PC-3 (cell line): ENCODE measurements around the gene SLC15A3. TPM values are rescaled to one million over a fixed set of nuclear protein-coding genes. Genes with fewer than 3 reads are reported as not detected.

ENCODE experiments used
- ATAC-seq: fragments of 200-7000 bp; cut with Tn5 transposase; 2 replicates; pipeline ENCODE4 v1.9.1; 2020; ENCODE audit warnings: mild to moderate bottlenecking, moderate library complexity
- BruUV-seq: library from RNA; stranded (reverse); fragments of 400-500 nt; replicated peaks from 2 replicates; lab custom pipeline; 2021; lab: Mats Ljungman, UMichigan
- CTCF ChIA-PET: fragments of 300-600 bp; sonication (Branson Sonifier 250); formaldehyde crosslinking; loops from one replicate; lab custom pipeline; 2022; ENCODE audit warnings: antibody characterized with exemption; lab: Charles Lee
- POLR2A ChIA-PET: fragments of 300-600 bp; sonication (Branson Sonifier 250); formaldehyde crosslinking; loops from one replicate; lab custom pipeline; 2022; ENCODE audit warnings: antibody characterized with exemption; ENCODE audit not compliant: unreplicated experiment; lab: Charles Lee
- DNase-seq: peaks from one replicate; pipeline ENCODE4 v3.0.0-alpha.2; 2015
- H2AFZ ChIP-seq: fragments of 300-600 bp; sonication (generic); 2 replicates; pipeline ENCODE4 v1.6.0; 2016; ENCODE audit warnings: antibody characterized with exemption, low read length
- H3F3A ChIP-seq: fragments of 300-600 bp; sonication (generic); one replicate; pipeline ENCODE4 v1.6.0; 2017; ENCODE audit warnings: antibody characterized with exemption, low read length, control low read depth, mild to moderate bottlenecking; ENCODE audit not compliant: unreplicated experiment
- H3K27ac ChIP-seq: fragments of 300-600 bp; sonication (generic); 2 replicates; pipeline ENCODE4 v1.5.1; 2016; ENCODE audit warnings: mild to moderate bottlenecking, low read length
- H3K27me3 ChIP-seq: fragments of 300-600 bp; sonication (generic); 2 replicates; pipeline ENCODE4 v1.6.1; 2016; ENCODE audit warnings: low read length, mixed read lengths
- H3K36me3 ChIP-seq: fragments of 300-600 bp; sonication (generic); 2 replicates; pipeline ENCODE4 v1.6.1; 2016; ENCODE audit warnings: low read depth, mixed run types, low read length, mixed read lengths
- H3K4me1 ChIP-seq: fragments of 300-600 bp; sonication (generic); 2 replicates; pipeline ENCODE4 v1.5.1; 2016; ENCODE audit warnings: low read length; ENCODE audit not compliant: insufficient read depth
- H3K4me2 ChIP-seq: fragments of 300-600 bp; sonication (generic); 2 replicates; pipeline ENCODE4 v1.6.0; 2016; ENCODE audit warnings: low read length
- H3K4me3 ChIP-seq: fragments of 300-600 bp; sonication (generic); 2 replicates; pipeline ENCODE4 v1.5.1; 2016; ENCODE audit warnings: mild to moderate bottlenecking, low read length, mixed read lengths
- H3K79me2 ChIP-seq: fragments of 300-600 bp; sonication (generic); 2 replicates; pipeline ENCODE4 v1.6.1; 2017; ENCODE audit warnings: low read length, mixed read lengths
- H3K9ac ChIP-seq: fragments of 300-600 bp; sonication (generic); 2 replicates; pipeline ENCODE4 v1.6.0; 2016; ENCODE audit warnings: mild to moderate bottlenecking, low read length
- H3K9me2 ChIP-seq: fragments of 300-600 bp; sonication (generic); replicated peaks from 2 replicates; pipeline ENCODE4 v1.6.1; 2016; ENCODE audit warnings: mixed run types, low read length, mixed read lengths
- H3K9me3 ChIP-seq: fragments of 300-600 bp; sonication (generic); 2 replicates; pipeline ENCODE4 v1.6.1; 2016; ENCODE audit warnings: low read length, mixed read lengths
- H4K20me1 ChIP-seq: fragments of 300-600 bp; sonication (generic); 2 replicates; pipeline ENCODE4 v1.6.1; 2016; ENCODE audit warnings: low read length, mixed read lengths
- EZH2 ChIP-seq: fragments of 300-600 bp; sonication (generic); IDR thresholded peaks from one replicate; pipeline ENCODE4 v1.6.1; 2017; ENCODE audit warnings: antibody characterized with exemption, mild to moderate bottlenecking, low read length; ENCODE audit not compliant: unreplicated experiment
- EZH2phosphoT487 ChIP-seq: fragments of 300-600 bp; sonication (generic); IDR thresholded peaks from 2 replicates; pipeline ENCODE4 v1.6.1; 2018; ENCODE audit warnings: mild to moderate bottlenecking, antibody characterized with exemption, low read length, borderline replicate concordance
- intact Hi-C: fragments of 100-400 bp; cut with micrococcal nuclease; formaldehyde crosslinking; loops from 2 replicates; pipeline ENCODE4 v1.9.0; 2023
- total RNA-seq: library from RNA; depleted of rRNA; stranded (reverse); fragments of >200 nt; gene quantifications from 2 replicates; pipeline ENCODE4 v1.2.3, GENCODE V29; 2014
- TF ChIP-seq, protein P1 (sequence below): fragments of 300-600 bp; sonication (generic); conservative IDR thresholded peaks from 2 replicates; pipeline ENCODE4 v1.5.1; 2017; ENCODE audit warnings: antibody characterized with exemption, low read depth, mild to moderate bottlenecking, low read length

Gene SLC15A3
- total RNA-seq, 1 experiment from 2014 or later: not detected

DNA sequence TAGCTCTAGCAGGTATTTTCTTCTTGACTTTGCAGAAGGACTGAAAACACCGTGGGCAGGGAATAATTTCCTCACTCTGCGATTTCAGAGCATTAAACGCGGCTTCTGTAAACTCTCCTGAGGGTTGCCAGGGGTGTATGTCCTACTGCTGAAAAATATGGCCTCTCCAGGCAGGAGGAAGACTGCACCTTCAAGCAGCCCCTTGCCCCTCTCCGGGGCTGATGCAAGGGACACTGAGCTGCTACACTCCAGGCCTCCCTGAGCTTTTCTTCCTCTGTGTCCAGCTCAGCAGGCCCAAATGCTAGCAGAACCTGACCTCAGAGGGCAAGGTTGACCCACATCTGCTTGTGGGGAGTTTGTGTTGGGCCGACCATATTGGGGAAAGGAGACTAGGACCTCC, 21.7 kb upstream of the SLC15A3 start:
- TF ChIP-seq, protein P1, sequence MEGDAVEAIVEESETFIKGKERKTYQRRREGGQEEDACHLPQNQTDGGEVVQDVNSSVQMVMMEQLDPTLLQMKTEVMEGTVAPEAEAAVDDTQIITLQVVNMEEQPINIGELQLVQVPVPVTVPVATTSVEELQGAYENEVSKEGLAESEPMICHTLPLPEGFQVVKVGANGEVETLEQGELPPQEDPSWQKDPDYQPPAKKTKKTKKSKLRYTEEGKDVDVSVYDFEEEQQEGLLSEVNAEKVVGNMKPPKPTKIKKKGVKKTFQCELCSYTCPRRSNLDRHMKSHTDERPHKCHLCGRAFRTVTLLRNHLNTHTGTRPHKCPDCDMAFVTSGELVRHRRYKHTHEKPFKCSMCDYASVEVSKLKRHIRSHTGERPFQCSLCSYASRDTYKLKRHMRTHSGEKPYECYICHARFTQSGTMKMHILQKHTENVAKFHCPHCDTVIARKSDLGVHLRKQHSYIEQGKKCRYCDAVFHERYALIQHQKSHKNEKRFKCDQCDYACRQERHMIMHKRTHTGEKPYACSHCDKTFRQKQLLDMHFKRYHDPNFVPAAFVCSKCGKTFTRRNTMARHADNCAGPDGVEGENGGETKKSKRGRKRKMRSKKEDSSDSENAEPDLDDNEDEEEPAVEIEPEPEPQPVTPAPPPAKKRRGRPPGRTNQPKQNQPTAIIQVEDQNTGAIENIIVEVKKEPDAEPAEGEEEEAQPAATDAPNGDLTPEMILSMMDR: no peak
- TF ChIP-seq EZH2 (no peak), EZH2phosphoT487 (no peak)
- intact Hi-C loops: no loop called here
- CTCF ChIA-PET: interaction anchor here (0.7 kb wide), 1 partner anchor 12 kb away, joined by 3 read pairs; no protein-coding TSS in a partner anchor
- Histone ChIP-seq H3K36me3 (no peaks in the 10 kb centered on the region), H3K4me2 (no peak overlapping the region), H3K27me3 (peaks cover 14% of the 10 kb centered on the region; the same call in 1 of the 2 replicates), H4K20me1 (no peaks in the 10 kb centered on the region), H3K9ac (no peak overlapping the region), H2AFZ (no peak overlapping the region), H3K27ac (no peak overlapping the region), H3F3A (no peaks in the 10 kb centered on the region), H3K4me1 (no peaks in the 10 kb centered on the region), H3K79me2 (no peaks in the 10 kb centered on the region), H3K9me2 (no peaks in the 10 kb centered on the region), H3K9me3 (no peaks in the 10 kb centered on the region), H3K4me3 (no peak overlapping the region)
- POLR2A ChIA-PET: interaction anchor here (0.6 kb wide), 1 partner anchor 358 kb away, joined by 3 read pairs; no protein-coding TSS in a partner anchor
- no TSS peak for BruUV-seq
- no peak for ATAC-seq
- DNase-seq: no peak

DNA sequence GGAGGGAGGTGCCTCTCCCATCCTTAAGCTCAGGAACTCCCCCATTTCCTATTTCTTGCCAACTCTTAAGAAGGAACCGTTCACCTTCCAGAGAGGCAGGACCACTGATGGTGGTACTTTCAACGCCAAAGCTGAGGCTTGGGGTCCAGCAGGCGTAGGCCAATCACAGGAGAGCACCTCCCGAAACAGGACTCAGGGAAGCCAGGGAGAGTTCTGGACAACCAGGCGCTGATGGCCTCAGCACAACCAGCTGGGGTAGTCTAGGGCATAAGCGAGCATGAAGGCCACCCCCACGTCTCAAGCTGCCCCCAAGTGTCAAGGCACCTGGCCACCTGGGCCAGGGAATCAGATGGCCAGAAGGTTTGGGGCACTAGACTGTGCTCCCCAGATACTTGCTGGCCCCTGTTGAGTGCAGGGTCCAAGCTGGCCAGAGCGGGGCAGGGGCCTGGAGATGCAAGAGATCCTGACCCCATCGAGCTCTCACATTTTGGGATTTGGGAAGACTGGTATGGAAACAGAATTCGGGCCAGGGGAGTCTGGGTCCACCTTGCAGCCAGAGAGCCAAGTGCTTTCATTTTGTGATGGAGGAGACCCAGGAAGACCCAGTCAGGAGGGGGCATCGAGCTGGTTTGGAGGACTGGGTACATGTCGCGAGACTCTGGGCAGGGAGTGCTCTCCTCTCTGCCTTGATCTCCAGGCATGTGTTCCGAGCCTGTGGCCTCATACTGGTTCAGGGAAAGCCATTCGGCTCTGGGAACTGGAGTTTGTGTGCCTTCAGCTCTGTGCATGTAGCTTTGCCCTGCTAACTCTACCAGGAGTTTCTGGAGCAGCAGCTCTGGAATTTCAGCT, 20.4 kb upstream of the SLC15A3 start:
- TF ChIP-seq, protein P1: no peak
- TF ChIP-seq EZH2phosphoT487 (no peak), EZH2 (no peak)
- BruUV-seq: no TSS peak

DNA sequence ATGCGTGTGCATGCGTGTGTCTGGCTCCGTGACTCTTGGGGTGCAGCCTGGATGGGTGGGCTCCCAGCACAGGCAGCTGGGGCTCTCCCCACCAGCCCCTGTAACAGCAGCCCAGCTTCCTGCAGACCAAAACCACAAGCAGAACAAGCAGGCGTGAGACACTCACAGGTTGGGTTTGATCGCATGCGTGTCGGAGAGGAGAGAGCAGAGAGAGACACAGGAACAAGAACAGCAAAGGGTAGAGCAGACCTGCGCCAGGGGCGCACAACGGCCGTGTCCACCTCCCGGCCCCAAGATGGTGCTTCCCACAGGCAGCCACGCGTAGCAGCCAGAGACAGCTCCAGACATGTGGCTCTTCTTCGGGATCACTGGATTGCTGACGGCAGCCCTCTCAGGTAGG, 19.5 kb upstream of the SLC15A3 start, which contains the start of gene CD6:
TSS of gene CD6 (plus strand) at position 161 of the 400 bp plus-strand sequence. CDS start at position 347, 186 bp downstream.
- CTCF ChIA-PET: no interaction called here
- Histone ChIP-seq H3F3A (no peaks in the 10 kb centered on the region), H3K36me3 (no peaks in the 10 kb centered on the region), H4K20me1 (no peaks in the 10 kb centered on the region), H3K9me3 (no peaks in the 10 kb centered on the region), H3K4me1 (no peaks in the 10 kb centered on the region), H3K9ac (no peak within 1 kb of the TSS), H3K27ac (no peak within 1 kb of the TSS), H3K4me2 (no peak within 1 kb of the TSS), H2AFZ (0 out of 2 replicates have a peak within 1 kb of the TSS, but pooled peaks have one; percentile 11), H3K27me3 (peaks cover 26% of the 10 kb centered on the region), H3K79me2 (no peaks in the 10 kb centered on the region), H3K9me2 (no peaks in the 10 kb centered on the region), H3K4me3 (no peak within 1 kb of the TSS)
- ATAC-seq (no peak), DNase-seq (no peak)
- POLR2A ChIA-PET: no interaction called here
- TF ChIP-seq, protein P1: no peak
- intact Hi-C loops: no loop called here
- BruUV-seq: no TSS peak

More for the DNA sequence above, 20.4 kb upstream of the SLC15A3 start:
- H3K36me3 ChIP-seq: no peaks in the 10 kb centered on the region
- no peak overlapping the region for H3K4me3 ChIP-seq
- intact Hi-C loops: no loop called here
- no peak overlapping the region for H3K4me2 ChIP-seq
- H3K9ac ChIP-seq: no peak overlapping the region
- H3K79me2 ChIP-seq: no peaks in the 10 kb centered on the region
- ChIA-PET POLR2A (no interaction called here), CTCF (no interaction called here)
- H2AFZ ChIP-seq: no peak overlapping the region
- H4K20me1 ChIP-seq: no peaks in the 10 kb centered on the region
- no peaks in the 10 kb centered on the region for H3F3A ChIP-seq
- no peaks in the 10 kb centered on the region for H3K4me1 ChIP-seq
- no peaks in the 10 kb centered on the region for H3K9me2 ChIP-seq
- ATAC-seq (no peak), DNase-seq (no peak)
- H3K9me3 ChIP-seq: no peaks in the 10 kb centered on the region
- no peak overlapping the region for H3K27ac ChIP-seq
- H3K27me3 ChIP-seq: peaks cover 18% of the 10 kb centered on the region; the same call in 1 of the 2 replicates
